Endothelial cell of umbilical vein (primary cell): Measurements from ENCODE around the gene SMIM14. TPM values are rescaled to one million over a fixed set of nuclear protein-coding genes. Genes with fewer than 3 reads are reported as not detected.

Experiments
- Bru-seq: library from RNA; stranded (reverse); fragments of 400-500 nt; gene quantifications from one replicate; lab custom pipeline; 2021; lab: Mats Ljungman, UMichigan
- BruChase-seq, 2 experiments: library from RNA; stranded (reverse); fragments of 400-500 nt; gene quantifications; one replicate each; lab custom pipeline; 2021; lab: Mats Ljungman, UMichigan
- BruUV-seq: library from RNA; stranded (reverse); fragments of 400-500 nt; replicated peaks from 2 replicates; lab custom pipeline; 2021; lab: Mats Ljungman, UMichigan
- CTCF ChIA-PET: fragments of 300-600, 350-600 bp; sonication (Branson Sonifier 250); formaldehyde crosslinking; loops from one replicate; lab custom pipeline; 2021; ENCODE audit warnings: antibody characterized with exemption, inconsistent platforms; lab: Charles Lee
- POLR2A ChIA-PET: fragments of 300-600, 350-600 bp; sonication (Branson Sonifier 250); formaldehyde crosslinking; loops from one replicate; lab custom pipeline; 2021; ENCODE audit warnings: antibody characterized with exemption, inconsistent platforms; lab: Charles Lee
- DNase-seq: peaks from one replicate; pipeline ENCODE4 v3.0.0-alpha.2; 2011; ENCODE audit warnings: low read depth, low spot score
- FAIRE-seq: peaks from 2 replicates; lab custom pipeline; 2011; peaks lifted over from hg19 to GRCh38; lab: Jason Lieb, UNC
- H2AFZ ChIP-seq: 2 replicates; pipeline ENCODE4 v1.6.0; 2012; ENCODE audit warnings: low read depth, low read length, control low read depth, inconsistent platforms
- H3K27ac ChIP-seq: 2 replicates; pipeline ENCODE4 v1.5.1; 2011; ENCODE audit warnings: low read depth, mild to moderate bottlenecking, control low read depth, low read length, moderate library complexity; ENCODE audit not compliant: insufficient read depth
- H3K27me3 ChIP-seq, 2 experiments: 2 replicates each; pipeline versions ENCODE4 v1.6.0 to v1.6.1; 2011; ENCODE audit warnings: low read length in 2 of 2, mixed read lengths in 1 of 2; ENCODE audit not compliant: control insufficient read depth in 2 of 2, insufficient read depth in 2 of 2
- H3K36me3 ChIP-seq, 2 experiments: 2 replicates in 1 of 2; 3 replicates in 1 of 2; pipeline ENCODE4 v1.5.1; 2011; ENCODE audit warnings: low read length in 2 of 2, mild to moderate bottlenecking in 1 of 2, moderate library complexity in 1 of 2; ENCODE audit not compliant: control insufficient read depth in 2 of 2, insufficient read depth in 2 of 2; ENCODE audit errors: extremely low read depth in 1 of 2
- H3K4me1 ChIP-seq: 3 replicates; pipeline ENCODE4 v1.5.1; 2011; ENCODE audit warnings: mild to moderate bottlenecking, low read length; ENCODE audit not compliant: control insufficient read depth, insufficient read depth; ENCODE audit errors: extremely low read depth
- H3K4me2 ChIP-seq: 2 replicates; pipeline ENCODE4 v1.6.1; 2011; ENCODE audit warnings: low read length, control low read depth, mixed read lengths; ENCODE audit not compliant: insufficient read depth
- H3K4me3 ChIP-seq, 3 experiments: fragments of 200-600 bp in 1 of 3; sonication (generic), shearing (Covaris generic) in 1 of 3; replicated peaks in 1 of 3; 2 replicates each; pipeline ENCODE4 v1.5.1; 2011 to 2016; ENCODE audit warnings: control low read depth in 3 of 3, low read length in 3 of 3, mild to moderate bottlenecking in 2 of 3, inconsistent platforms in 1 of 3, low read depth in 1 of 3, moderate library complexity in 1 of 3; ENCODE audit not compliant: insufficient read depth in 1 of 3
- H3K79me2 ChIP-seq: 2 replicates; pipeline ENCODE4 v1.6.0; 2012; ENCODE audit warnings: low read length, inconsistent platforms; ENCODE audit not compliant: control insufficient read depth, insufficient read depth
- H3K9ac ChIP-seq: replicated peaks from 2 replicates; pipeline ENCODE3; 2011; ENCODE audit warnings: low read length, control low read depth; ENCODE audit not compliant: insufficient read depth; ENCODE audit errors: extremely low read depth
- H3K9me1 ChIP-seq: replicated peaks from 3 replicates; pipeline ENCODE4 v1.6.0; 2011; ENCODE audit warnings: mild to moderate bottlenecking, low read length; ENCODE audit not compliant: control insufficient read depth, insufficient read depth; ENCODE audit errors: extremely low read depth
- H3K9me3 ChIP-seq: replicated peaks from 2 replicates; pipeline ENCODE4 v1.5.1; 2012; ENCODE audit warnings: low read length, inconsistent platforms; ENCODE audit not compliant: control insufficient read depth, insufficient read depth
- H4K20me1 ChIP-seq: replicated peaks from 2 replicates; pipeline ENCODE3; 2011; ENCODE audit warnings: mild to moderate bottlenecking, low read length; ENCODE audit not compliant: control insufficient read depth, insufficient read depth; ENCODE audit errors: extremely low read depth
- CTCF ChIP-seq, 2 donors: IDR thresholded peaks; 1 replicate in 1 of 2; 2 replicates in 1 of 2; pipeline ENCODE4 v1.5.1; 2011; ENCODE audit warnings: low read length in 2 of 2, mild to moderate bottlenecking in 2 of 2, moderate library complexity in 2 of 2, control low read depth in 1 of 2, inconsistent platforms in 1 of 2, low read depth in 1 of 2; ENCODE audit not compliant: insufficient read depth in 1 of 2; ENCODE audit errors: extremely low read depth in 1 of 2
- EZH2 ChIP-seq: IDR thresholded peaks from 2 replicates; pipeline ENCODE4 v1.6.1; 2012; ENCODE audit warnings: borderline replicate concordance, low read depth, mild to moderate bottlenecking, moderate library complexity, low read length, inconsistent platforms; ENCODE audit not compliant: severe bottlenecking
- FOS ChIP-seq: IDR thresholded peaks from 2 replicates; pipeline ENCODE4 v1.6.1; 2011; ENCODE audit warnings: mild to moderate bottlenecking, low read length, moderate library complexity, borderline replicate concordance; ENCODE audit not compliant: insufficient read depth
- GATA2 ChIP-seq: IDR thresholded peaks from 2 replicates; pipeline ENCODE4 v1.7.0; 2011; ENCODE audit warnings: low read depth, mild to moderate bottlenecking, moderate library complexity, mixed read lengths, low read length; ENCODE audit not compliant: insufficient read length, insufficient read depth
- MAX ChIP-seq: IDR thresholded peaks from 2 replicates; pipeline ENCODE4 v1.6.1; 2011; ENCODE audit not compliant: insufficient read depth, insufficient read length
- MYC ChIP-seq: IDR thresholded peaks from one replicate; pipeline ENCODE4 v1.6.1; 2011; ENCODE audit warnings: mild to moderate bottlenecking, low read depth, low read length
- POLR2A ChIP-seq: IDR thresholded peaks from 2 replicates; pipeline ENCODE4 v1.6.1; 2012; ENCODE audit warnings: low read depth, mild to moderate bottlenecking, control low read depth, low read length
- POLR2AphosphoS5 ChIP-seq: IDR thresholded peaks from 2 replicates; pipeline ENCODE4 v1.6.1; 2012; ENCODE audit warnings: low read depth, mild to moderate bottlenecking, control low read depth, low read length, moderate library complexity; ENCODE audit not compliant: insufficient read depth
- dilution Hi-C: fragments of 300-500 bp; cut with MboI; formaldehyde crosslinking; loops from one replicate; pipeline ENCODE4 v1.15.0; 2019; ENCODE audit warnings: low sequenced_read_pairs; ENCODE audit not compliant: extremely low pct_ligation_motif_present
- intact Hi-C: fragments of 100-400 bp; cut with micrococcal nuclease; formaldehyde crosslinking; loops from one replicate; pipeline ENCODE4 v1.10.0; 2022
- long read RNA-seq: library from polyadenylated mRNA; stranded (forward); transcript quantifications from one replicate; pipeline ENCODE4 v2.0.0, GENCODE V29; 2021
- polyA minus RNA-seq, 3 experiments: library from RNA; depleted of rRNA, polyadenylated mRNA; stranded (reverse); fragments of >200 nt; gene quantifications; 1 replicate in 1 of 3; 2 replicates in 2 of 3; pipeline ENCODE4 v1.2.3, GENCODE V29; 2011
- polyA plus RNA-seq, 4 experiments: library from polyadenylated mRNA; depleted of rRNA in 3 of 4; stranded (reverse) in 3 of 4; unstranded in 1 of 4; fragments of >200 nt; gene quantifications; 2 replicates each; pipeline versions ENCODE4 v1.2.1 to v1.2.3, GENCODE V29; 2011 to 2012; ENCODE audit warnings: missing spikeins in 1 of 4
- total RNA-seq: library from RNA; stranded (reverse); gene quantifications from 2 replicates; pipeline ENCODE4 v1.2.3, GENCODE V29; 2021

The SMIM14 gene
- 15.1 and 15.4 TPM in 2 replicates for total RNA-seq
- polyA plus RNA-seq: 9.6 and 12.3 TPM in 2 replicates
- polyA plus RNA-seq (2011; cell fraction: cytosol; rRNA removed): 10.3 and 14.8 TPM in 2 replicates
- 4.0 and 6.5 TPM in 2 replicates for polyA plus RNA-seq (2011; cell fraction: nucleus; rRNA removed)
- polyA plus RNA-seq (2012): 12.7 and 17.8 TPM in 2 replicates
- polyA minus RNA-seq: 25.4 and 27.0 TPM in 2 replicates
- polyA minus RNA-seq (2011; cell fraction: cytosol; rRNA and poly(A)+ RNA removed): 10.2 TPM
- 3.6 and 4.3 TPM in 2 replicates for polyA minus RNA-seq (2011; cell fraction: nucleus; rRNA and poly(A)+ RNA removed)
- percentile 53 among the genes with signal in this experiment for Bru-seq, nascent RNA
- percentile 54 among the genes with signal in this experiment for BruChase-seq, experiment 1, labeled RNA remaining after a 6-hour chase
- percentile 47 among the genes with signal in this experiment for BruChase-seq, experiment 2, labeled RNA remaining after a 2-hour chase
- long read RNA-seq, full-length matches to known transcripts: 81 of 93 reads
- long read RNA-seq, partial matches to known transcripts: 0 of 93 reads
- long read RNA-seq, other reads (novel, unspliced or antisense): 12 of 93 reads

GRCh38 chr4:39638354-39639239 is at the start of gene SMIM14:
Gene SMIM14, minus strand, starts transcription at chr4:39638865. Its CDS starts 33,720 bp downstream, at chr4:39605145.
- H2AFZ ChIP-seq: peak within 1 kb of the TSS; percentile 87
- CTCF ChIA-PET: interaction anchor here (0.7 to 3.5 kb wide), 10 partner anchors 9 to 169 kb away, joined by 3 to 24 read pairs (median 4); partner anchors contain the start of gene UGDH
- TSS peak; percentile 52 for BruUV-seq
- H3K9me1 ChIP-seq: no peaks in the 10 kb centered on the region
- no peaks in the 10 kb centered on the region for H3K27me3 ChIP-seq
- FAIRE-seq: peak; percentile 98
- H3K4me1 ChIP-seq: peaks cover 9% of the 10 kb centered on the region
- TF ChIP-seq CTCF (IDR thresholded peaks at IDR 0.05; ENCODE audit: extremely low read depth in 1 of 2, insufficient read depth in 1 of 2, low read depth in 1 of 2, low read length in 2 of 2): peak in 1 of 2 donors; percentile 7
- TF ChIP-seq GATA2: no peak
- TF ChIP-seq EZH2: no peak
- peak; percentile 62 for TF ChIP-seq MAX
- no peak for TF ChIP-seq FOS
- peak; percentile 94 for TF ChIP-seq POLR2A
- TF ChIP-seq MYC: no peak
- peak; percentile 95 for TF ChIP-seq POLR2AphosphoS5
- H3K27ac ChIP-seq: peak within 1 kb of the TSS; percentile 89
- peak within 1 kb of the TSS; percentile 97 for H3K4me2 ChIP-seq
- H4K20me1 ChIP-seq: no peaks in the 10 kb centered on the region
- H3K9ac ChIP-seq: peak within 1 kb of the TSS; percentile 92
- intact Hi-C loops (loop anchor here (1.0 to 5.0 kb wide), 4 partner anchors 60 to 419 kb away; partner anchors contain the start of genes N4BP2, UBE2K and UGDH), dilution Hi-C loops (no loop called here)
- peaks cover 3% of the 10 kb centered on the region for H3K79me2 ChIP-seq
- POLR2A ChIA-PET: interaction anchor here (0.5 to 2.3 kb wide), 10 partner anchors 9 to 343 kb away, joined by 3 to 42 read pairs (median 4); partner anchors contain the start of gene UGDH
- no peaks in the 10 kb centered on the region for H3K36me3 ChIP-seq
- H3K9me3 ChIP-seq: no peaks in the 10 kb centered on the region
- peak; percentile 98 for DNase-seq
- H3K4me3 ChIP-seq: peak within 1 kb of the TSS; percentile 66 to 97 (median 69)
